T-helper 1 cell treated with Interleukin-12 subunit alpha and Interleukin-12 subunit beta and Interleukin-4 antibody, amounts not matched to agents 30 ng/mL and 1 ng/mL, for 36 hours (primary cell): ENCODE measurements around the gene GTPBP1. TPM values are rescaled to one million over a fixed set of nuclear protein-coding genes. Genes with fewer than 3 reads are reported as not detected.

Experiments
- intact Hi-C: fragments of 100-400 bp; cut with micrococcal nuclease; formaldehyde crosslinking; loops from one replicate; pipeline ENCODE4 v1.15.1; 2024
- total RNA-seq: library from RNA; stranded (reverse); gene quantifications from 2 replicates; pipeline ENCODE4 v1.2.3, GENCODE V29; 2022

GTPBP1 gene
- total RNA-seq, 1 donor from 2014 or later, result 104 TPM

DNA sequence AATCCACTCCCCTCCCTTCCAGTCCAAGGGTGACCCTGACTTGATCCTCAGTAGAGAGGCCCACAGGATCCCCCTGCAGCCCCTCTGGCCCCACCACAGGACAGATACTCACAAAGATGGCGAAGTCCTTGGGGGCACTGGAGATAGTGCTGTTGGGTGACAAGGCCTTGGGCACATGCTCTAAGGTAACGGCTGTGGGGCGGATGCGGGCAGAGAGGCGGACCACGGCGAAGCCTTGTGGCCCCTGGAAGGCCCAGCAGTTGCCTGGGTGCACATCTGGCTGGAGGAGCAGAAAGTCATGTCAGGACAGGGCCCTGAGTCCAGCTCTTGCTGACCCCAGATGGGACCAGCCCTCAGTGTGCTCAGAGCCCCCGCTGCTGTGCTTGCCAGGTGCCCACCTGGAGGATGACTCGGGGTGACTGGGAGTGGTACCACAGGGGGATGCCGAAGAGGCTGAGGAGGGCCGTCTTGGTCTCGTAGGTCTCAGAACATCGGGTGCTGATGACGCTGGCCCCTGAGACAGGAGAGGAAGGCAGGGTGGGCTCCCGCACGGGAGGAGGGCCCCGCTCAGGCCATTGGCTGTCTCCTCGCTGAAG, 32.8 kb downstream of the GTPBP1 start:
- intact Hi-C loops, result no loop called here

DNA sequence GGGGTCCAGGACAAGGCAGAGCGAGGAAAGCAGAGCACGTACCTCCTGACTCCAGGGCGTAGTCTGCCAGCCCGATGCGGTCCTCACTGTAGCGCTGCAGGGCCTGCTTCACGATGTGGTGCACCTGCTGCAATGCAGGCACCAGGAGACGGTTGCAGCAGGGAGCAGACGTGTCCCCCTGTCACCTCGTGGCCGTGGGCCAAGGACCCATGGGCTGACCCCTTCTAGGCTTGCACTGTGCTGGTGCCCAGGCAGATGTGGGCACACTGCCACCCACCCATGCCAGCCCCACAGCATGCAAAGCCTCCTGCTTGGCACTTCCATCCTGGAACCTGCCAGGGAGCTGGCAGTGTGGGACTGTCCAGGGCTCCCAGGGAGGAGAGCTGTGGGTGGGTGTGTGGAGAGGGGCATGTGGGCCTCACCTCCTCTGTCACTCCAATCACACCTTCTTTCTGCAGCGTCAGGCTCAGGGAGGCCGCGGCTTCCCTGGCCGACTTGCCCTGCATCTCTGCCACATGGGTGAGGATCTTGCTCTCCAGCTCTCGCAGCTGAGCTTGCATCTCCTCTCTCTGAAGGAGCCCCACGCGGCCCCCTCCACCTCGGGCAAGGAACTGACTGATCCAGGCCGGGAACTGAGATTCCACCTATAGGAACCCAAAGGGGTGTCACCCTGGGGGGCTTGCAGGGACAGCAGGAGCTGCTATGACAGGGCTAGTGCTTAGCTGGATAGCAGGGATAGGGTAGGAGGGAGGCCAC, 33.7 kb downstream of the GTPBP1 start:
- intact Hi-C loops, result no loop called here

DNA sequence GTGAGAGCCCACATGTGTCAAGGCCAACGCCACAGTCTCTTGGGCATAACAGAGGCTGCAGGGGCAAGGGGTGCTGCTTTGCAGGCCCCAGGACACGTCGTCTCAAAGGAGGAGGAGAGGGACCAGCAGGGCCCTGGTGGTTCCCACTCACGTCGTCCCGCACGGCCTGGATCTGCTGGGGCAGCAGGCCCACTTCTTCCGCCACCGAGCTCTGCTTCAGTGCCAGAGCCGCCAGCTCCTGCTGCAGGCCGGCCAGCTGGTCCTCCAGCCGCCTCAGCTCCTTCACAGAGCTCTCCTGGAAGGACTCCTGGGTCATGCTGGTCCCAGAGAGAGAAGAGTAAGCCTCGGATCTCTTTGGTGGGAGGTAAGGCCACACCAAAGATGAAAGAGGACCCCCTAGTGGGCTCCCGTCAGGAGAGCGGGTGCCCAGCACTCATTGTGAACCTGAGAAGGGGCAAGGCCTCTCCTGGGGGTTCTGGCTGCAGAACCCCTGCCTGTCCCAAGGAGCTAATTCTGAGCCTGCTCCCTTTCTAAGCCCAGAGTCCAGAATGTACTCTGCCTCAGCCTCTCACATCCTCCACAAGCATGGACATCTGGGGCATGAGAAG, 34.5 kb downstream of the GTPBP1 start:
- intact Hi-C loops, result no loop called here

DNA sequence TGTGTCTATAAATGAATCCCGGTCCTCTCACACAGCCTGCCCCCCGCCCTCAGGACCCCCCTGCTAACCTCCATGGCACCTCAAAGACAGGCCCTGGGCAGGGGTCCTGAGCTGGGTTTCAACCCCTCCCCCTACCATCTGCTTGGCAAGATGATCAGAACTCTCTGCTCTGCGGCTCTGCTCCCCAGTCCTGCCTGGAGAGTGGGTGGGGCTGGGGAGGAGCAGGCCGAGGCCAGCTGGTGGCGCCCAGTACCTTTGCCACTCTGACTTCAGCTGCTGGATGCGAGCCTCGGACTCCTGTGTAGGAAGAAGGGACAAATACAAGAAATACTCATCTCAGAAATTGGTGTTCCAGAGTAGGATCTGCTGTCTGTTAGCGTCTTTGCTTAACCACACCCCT, 35.0 kb downstream of the GTPBP1 start:
- intact Hi-C loops, result no loop called here

DNA sequence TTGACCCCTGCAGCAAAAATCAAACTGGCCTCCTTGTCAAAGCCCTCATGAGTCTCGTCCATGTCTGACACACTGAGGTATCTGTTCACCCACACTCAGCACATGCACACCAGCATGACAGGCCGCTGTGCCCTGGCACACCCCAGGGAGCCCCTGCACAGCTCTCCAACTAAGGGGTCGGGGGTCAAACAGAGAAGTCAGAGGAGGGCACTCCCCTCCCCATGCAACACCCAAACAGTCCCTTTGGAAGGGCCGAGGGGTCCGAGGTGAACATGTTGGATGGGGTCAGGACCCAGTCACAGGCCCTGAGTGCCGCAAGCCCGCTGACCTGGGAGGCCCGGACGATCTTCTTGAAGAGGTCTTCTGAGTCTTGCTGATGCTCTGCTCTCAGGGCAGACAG, 35.4 kb downstream of the GTPBP1 start:
- intact Hi-C loops, result no loop called here

DNA sequence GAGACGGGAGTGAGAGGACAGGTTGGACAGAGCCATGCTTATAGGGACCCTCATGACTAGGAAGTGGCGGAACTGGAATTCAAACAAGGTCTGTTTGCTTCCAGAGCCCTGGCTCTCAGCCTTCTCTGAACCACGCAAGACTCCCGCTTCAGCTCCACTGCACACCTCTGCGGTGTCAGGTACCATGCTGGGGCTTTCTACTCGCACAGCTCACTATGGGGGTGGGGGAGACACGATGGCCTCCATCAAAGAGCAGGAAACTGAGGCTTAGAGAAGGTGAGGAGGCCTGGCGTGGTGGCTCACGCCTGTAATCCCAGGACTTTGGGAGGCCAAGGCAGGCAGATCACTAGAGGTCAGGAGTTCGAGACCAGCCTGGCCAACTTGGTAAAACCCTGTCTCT, 35.8 kb downstream of the GTPBP1 start:
- intact Hi-C loops, result no loop called here

DNA sequence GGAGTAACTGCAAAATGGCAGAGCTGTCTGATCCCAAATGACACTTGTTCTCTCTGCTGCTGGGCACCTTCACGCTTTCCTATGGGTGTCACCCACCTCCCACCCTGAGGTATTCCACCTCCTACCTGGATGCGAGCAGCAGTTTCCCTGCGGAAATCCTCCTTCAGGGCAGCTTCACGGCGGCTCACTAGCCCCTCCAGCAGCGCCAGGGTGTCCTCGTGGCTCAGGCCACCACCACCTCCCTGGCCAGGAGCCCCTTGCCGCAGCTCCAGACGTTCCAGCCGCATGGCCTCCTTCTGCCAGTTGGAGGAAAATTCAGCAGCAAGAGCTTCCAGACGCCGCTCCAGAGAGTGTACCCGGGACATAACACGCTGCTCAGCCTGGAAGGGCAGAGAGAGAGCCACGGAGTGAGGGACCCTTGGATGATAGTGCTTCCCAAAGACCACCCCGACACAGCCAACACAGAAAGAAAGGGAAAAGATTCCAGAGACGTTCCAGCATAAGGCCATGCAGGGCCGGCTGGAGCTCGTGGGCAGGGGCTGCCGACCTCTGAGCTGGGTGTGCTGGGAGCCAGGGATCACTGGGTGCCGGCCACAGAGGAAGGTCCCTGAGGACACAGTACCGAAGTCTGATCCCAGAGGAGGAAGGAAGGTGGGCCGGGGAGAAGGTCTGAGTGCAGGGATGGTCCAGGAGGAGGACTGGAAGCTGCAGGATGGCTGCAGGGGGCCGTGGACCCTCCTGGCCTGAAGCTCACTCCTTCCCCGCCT, 36.6 kb downstream of the GTPBP1 start:
- intact Hi-C loops, result no loop called here

DNA sequence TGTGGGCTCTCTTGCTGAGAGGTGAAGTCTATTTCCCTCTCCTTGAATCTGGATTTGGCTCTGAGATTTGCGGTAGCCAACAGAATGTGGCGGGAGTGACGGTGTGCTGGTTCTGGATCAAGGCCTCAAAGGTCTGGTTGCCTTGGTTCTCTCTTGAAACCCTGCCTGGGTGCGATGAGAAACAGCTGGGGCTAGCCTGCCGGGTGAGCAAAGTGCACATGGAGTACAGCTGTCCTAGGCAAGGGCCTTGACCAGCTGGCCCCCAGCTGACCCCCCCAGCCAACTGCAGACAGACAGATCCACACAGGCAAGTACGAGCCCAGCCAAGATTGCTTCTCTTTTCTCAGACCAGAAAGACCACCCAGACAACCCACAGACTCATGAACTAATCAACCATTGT, 39.2 kb downstream of the GTPBP1 start:
- intact Hi-C loops, result no loop called here

DNA sequence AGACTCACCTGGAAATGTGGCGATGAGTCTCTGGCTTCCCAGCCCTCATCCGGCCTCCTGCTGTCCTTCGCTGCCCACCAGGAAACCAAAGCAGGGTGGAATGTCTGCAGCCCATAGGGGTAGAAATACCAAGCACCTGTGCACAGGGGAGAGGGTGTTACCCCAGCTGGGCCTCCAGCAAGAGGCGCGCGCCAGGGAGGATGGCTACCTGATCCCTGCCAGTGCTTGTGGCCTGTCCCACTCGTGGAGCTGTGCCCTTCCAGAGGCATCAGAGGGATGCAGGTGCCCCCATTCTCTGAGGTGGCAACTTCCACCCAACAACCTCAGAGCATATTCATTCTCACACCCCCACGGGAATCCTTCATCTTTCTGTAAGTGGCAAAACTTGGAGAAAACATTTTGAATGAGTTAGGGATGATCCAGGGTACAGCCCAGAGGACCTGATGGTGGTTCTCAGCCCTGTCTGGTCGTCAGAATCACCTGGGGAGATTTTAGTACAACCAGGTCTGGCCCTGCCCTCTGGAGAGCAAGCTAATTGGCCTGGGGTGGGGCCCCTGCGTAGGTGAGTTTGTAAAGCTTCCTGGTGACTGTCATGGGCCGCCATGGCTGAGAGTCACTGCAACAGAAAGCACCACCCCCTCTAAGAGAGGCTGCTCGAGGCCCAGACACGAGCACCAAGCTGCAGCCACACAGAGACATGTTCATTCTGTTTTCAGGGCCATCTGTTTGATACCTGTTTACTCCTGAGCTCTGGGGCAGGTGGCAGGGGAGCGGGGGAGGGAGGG, 40.1 kb downstream of the GTPBP1 start:
- intact Hi-C loops, result no loop called here

DNA sequence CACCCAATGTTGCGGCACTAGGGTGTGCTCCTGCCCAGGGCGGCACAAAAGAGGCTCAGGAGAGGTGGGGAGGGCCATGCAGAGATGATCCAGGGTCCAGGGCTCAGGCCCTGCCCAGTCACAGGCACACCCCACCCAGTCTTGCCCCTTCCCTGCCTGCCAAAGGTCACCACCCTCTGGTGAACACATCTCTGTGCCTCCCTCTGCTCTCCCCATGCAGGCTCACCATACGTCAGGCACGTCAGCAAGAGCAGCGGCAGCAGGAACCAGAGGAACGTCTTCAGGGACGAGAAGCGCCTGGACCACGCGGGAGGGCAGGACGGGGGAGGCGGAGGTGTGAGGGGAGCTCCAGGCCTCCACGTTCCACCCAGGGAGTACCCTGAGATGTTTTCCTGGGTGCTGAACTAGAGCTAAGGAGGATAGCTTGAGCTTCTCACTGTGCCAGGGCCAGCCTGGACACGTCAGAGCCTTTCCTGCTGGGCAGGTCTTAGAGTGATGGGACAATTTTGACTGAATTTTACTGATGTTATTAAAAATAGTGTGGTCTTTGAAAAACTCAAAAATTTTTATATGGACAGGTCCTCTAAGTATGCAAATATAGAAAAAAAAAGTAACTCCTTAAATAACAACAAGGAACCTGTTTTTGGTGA, 42.9 kb downstream of the GTPBP1 start:
- intact Hi-C loops, result no loop called here

DNA sequence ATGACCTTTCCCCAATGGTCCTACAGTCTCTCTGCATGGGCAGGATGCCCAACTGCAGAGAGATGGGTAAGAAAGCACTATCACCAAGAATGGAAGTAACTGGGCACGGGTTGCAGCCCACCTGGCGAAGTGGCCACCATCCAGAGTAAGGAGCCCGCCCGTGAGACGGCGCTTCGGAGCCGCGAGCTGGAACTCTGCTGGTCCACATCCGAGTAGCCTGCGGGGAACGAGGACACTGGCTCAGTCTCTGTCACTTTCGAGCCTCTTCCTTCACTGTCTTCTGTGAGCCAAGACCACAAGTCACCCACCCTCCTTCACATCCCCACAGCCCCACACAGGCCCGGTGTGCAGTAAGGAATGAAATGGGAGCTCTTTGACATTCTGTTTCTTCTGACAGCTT, 44.4 kb downstream of the GTPBP1 start:
- intact Hi-C loops, result loop anchor here (2.0 to 10.0 kb wide), 3 partner anchors 15 to 237 kb away; partner anchors contain the start of gene APOBEC3A

DNA sequence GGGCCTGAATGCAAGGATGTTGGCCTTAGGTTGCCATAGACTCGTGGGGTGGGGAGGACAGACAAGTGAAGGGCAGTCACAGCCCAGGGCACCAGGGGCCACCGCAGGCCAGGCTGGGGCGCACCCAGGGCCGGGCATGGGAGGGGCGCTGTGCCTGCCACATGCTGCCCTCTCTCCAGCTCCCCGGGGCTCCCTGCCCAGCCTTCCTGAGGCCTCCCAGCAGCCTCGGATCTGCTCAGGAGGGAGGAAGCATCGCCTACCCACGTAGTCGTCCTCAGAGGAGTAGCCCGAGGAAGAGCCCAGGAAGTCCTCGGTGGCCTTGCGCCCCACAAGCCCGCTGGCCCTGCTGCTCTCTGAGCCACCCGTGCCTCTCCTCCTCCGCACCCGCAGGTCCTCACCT, 44.9 kb downstream of the GTPBP1 start:
- intact Hi-C loops, result loop anchor here (1.0 to 10.0 kb wide), 4 partner anchors 16 to 237 kb away; partner anchors contain the start of genes APOBEC3A and GTPBP1

DNA sequence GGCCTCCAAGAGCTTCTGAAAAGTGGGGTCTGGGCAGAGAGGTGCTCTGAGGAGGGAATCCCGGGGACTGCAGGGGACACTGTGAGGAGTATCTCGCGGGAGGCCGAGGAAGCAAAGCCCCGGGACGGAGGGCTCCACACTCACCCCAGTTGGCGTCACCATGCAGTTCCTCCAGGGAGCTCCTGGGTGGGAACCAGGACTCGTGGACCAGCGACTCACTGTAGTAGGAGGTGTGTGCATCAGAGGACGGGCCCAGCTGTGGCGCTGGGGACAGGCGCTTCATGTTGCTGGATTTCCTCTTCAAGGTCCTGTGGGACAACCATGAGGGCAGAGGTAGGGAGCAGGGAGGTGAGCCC, 45.3 kb downstream of the GTPBP1 start:
- intact Hi-C loops, result loop anchor here (1.0 to 10.0 kb wide), 4 partner anchors 16 to 236 kb away; partner anchors contain the start of genes APOBEC3A and GTPBP1

DNA sequence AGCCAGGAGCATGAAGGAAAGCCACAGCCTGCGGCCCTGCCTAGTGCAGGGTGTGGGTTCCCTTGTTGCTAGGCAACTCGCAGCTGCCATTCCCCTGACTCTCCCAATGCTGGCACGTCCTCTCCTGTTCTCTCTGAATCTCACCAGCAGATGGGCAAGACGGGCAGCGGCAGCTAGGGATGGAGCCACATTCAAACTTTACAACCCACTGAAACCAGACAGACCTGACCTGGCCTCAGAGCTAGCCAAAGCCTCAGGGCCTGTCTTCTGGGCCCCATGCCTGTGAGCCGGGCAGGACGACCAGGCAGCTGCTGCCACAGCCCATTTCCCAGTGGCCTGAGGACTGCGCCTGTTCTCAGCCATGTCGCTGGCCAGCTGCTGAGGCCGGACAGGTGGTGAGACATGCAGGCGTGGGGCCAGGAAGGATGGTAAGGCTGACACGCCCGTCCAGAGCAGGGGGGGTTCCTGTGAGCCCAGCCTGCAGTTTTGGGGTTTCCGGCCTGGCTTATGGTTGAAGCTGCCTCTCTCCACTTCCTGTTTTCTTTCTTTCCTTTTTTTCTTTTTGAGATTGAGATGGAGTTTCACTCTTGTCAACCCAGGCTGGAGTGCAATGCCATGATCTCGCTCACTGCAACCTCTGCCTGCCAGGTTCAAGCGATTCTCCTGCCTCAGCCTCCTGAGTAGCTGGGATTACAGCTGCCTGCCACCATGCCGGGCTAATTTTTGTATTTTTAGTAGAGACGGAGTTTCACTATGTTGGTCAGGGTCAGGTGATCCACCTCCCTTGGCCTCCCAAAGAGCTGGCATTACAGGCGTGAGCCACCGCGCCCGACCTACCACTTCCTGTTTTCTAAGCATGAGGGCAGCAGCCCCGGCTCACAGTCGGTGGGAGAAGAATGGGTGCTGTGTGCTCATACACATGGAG, 45.9 kb downstream of the GTPBP1 start:
- intact Hi-C loops, result loop anchor here (1.0 to 10.0 kb wide), 4 partner anchors 17 to 236 kb away; partner anchors contain the start of genes APOBEC3A and GTPBP1

DNA sequence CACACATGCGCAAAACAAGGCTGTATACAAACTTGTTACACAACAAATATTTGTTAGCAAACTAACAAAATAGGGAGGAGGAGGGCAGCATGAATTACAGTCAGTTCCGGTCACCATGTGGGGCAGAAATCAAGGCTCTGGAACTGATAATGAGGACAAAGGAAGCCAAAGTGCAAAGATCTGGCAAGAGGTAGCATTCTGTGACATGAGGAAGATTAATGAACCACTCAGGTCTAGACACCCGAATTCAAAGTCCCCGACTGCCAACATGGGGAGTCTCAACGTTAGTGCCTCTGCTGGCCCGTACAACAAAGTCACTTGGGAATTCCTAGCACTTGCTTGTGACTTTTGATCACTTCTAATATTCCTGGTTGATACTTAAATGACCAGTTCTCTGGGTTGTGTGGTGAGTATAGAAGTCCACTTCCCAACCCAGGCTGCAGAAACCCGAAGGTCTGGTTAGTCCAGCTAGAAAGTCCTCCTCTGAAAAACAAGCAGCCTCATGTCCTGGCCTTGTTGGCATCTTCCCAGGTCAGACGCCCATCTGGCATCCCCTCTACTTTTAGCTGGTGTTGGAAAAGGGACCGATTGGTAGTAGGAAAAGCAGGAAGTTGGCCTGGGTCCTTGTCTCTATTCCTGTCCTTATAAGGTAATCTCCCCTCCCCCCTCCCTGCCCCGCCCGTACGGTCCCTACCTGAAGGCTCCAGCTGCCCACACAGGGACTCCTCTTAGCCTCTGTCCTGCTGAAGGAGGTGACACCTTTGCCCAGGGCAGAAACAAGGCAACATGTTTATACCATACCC, 48.4 kb downstream of the GTPBP1 start:
- intact Hi-C loops, result loop anchor here (1.0 to 10.0 kb wide), 3 partner anchors 118 to 233 kb away; partner anchors contain the start of genes APOBEC3A and CBX6

DNA sequence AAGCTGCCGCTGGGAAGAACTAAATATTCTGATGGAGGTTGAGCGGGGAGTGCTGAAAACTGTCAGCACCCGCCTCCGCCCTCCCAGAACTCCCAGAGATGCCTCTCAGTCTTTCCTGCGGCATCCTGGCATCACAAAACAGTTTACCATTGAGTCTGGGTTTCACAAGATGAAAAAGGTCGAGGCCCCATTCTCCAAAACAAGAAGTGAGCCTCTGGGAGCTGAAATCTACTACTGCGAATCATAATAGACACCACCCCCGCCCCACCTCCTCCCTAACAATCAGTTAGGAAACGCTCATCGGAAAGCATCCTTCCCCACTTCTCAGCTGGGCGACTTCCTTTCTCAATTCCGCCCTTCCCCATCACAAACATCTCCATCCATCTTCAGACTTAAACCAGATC, 49.0 kb downstream of the GTPBP1 start:
- intact Hi-C loops, result loop anchor here (1.0 to 10.0 kb wide), 6 partner anchors 88 to 398 kb away; partner anchors contain the start of genes APOBEC3A, CBX6, CBX7 and DMC1

DNA sequence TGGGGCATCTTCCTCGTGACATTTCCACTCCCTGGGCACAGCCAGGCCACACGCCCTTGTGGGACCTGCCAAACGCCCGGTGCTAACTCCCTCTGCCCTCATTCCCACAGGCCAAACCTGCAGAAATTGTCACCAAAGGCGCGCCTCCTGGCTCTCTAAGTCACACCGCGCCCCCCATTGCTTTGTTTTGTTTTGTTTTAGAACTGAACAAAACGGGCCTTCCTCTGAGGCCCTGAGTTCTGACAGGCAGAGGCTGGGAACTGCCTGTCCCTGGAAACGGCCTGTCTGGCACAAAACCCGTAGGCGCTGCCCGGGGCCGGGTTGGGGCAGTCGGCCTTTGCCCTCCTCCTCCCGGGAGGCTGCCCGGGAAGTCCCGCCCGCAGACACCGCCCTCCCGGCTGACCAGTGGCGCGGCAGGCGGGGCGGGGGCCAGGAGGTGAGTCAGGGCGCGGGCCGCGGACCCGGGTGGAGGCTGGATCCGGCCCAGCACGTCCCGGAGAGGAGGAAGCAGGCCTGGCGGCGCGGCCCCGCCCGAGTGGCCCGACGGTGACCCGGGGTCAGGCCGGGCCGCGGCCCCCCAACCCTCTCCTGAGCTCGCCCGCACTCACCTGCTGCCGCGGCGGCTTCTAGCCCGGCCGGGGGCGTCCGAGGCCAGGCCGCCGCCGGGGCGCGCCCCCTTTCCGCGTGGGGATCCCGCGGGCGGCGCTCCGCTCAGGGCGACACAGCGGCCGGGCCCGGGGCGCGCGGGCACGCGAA, 49.6 kb downstream of the GTPBP1 start:
- intact Hi-C loops, result loop anchor here (1.0 to 10.0 kb wide), 4 partner anchors 87 to 397 kb away; partner anchors contain the start of genes APOBEC3A, CBX7, DMC1 and NPTXR
